Measurements from ENCODE around the gene TSNAXIP1. TPM values are rescaled to one million over a fixed set of nuclear protein-coding genes. Genes with fewer than 3 reads are reported as not detected.
A peak's percentile ranks its signal among the peaks of the same experiment; 100 is the strongest.

The TSNAXIP1 gene
- total RNA-seq, 1 donor: 0.99 TPM

- DNase-seq (ENCODE audit: low read depth): no peak
- no peak overlapping the region for H3K4me3 ChIP-seq (ENCODE audit: low read depth, low read length)
- no peak for TF ChIP-seq CTCF (IDR thresholded peaks at IDR 0.05; ENCODE audit: insufficient read depth, low read length)
These were observed 61.6 kb downstream of the TSNAXIP1 start for GRCh38 chr16:67868290-67868689.

GRCh38 chr16:67869653-67870052, 63.0 kb downstream of the TSNAXIP1 start:
- TF ChIP-seq CTCF (IDR thresholded peaks at IDR 0.05; ENCODE audit: insufficient read depth, low read length): no peak
- DNase-seq (ENCODE audit: low read depth): no peak
- H3K4me3 ChIP-seq (ENCODE audit: low read depth, low read length): no peak overlapping the region

- no peak for TF ChIP-seq CTCF (IDR thresholded peaks at IDR 0.05; ENCODE audit: insufficient read depth, low read length)
- DNase-seq (ENCODE audit: low read depth): no peak
- no peak overlapping the region for H3K4me3 ChIP-seq (ENCODE audit: low read depth, low read length)
These were observed 64.6 kb downstream of the TSNAXIP1 start for GRCh38 chr16:67871256-67871655.

- TF ChIP-seq CTCF (IDR thresholded peaks at IDR 0.05; ENCODE audit: insufficient read depth, low read length): no peak
- DNase-seq (ENCODE audit: low read depth): no peak
- no peak overlapping the region for H3K4me3 ChIP-seq (ENCODE audit: low read depth, low read length)
These were observed 65.5 kb downstream of the TSNAXIP1 start for GRCh38 chr16:67872131-67872630.

- H3K4me3 ChIP-seq (ENCODE audit: low read depth, low read length): peak within 1 kb of the TSS; percentile 89
- TF ChIP-seq CTCF (IDR thresholded peaks at IDR 0.05; ENCODE audit: insufficient read depth, low read length): no peak
- DNase-seq (ENCODE audit: low read depth): peak; percentile 74
These were observed 66.1 kb downstream of the TSNAXIP1 start, which contains the start of gene EDC4 for GRCh38 chr16:67872631-67873434. TSS of gene EDC4 (plus strand) at chr16:67873052. CDS start at chr16:67873262, 210 bp downstream.

- DNase-seq (ENCODE audit: low read depth): peak; percentile 18
- TF ChIP-seq CTCF (IDR thresholded peaks at IDR 0.05; ENCODE audit: insufficient read depth, low read length): no peak
- H3K4me3 ChIP-seq (ENCODE audit: low read depth, low read length): peak overlapping the region; percentile 89
These were observed 67.0 kb downstream of the TSNAXIP1 start for GRCh38 chr16:67873435-67874370.

Data from fibroblast of the aortic adventitia (primary cell).